ENCODE data around the gene NXNL1.

The NXNL1 gene

GRCh38 chr19:17458970-17459369 is 1.8 kb downstream of the NXNL1 start:
- DNase-seq (ENCODE audit: extremely low read depth in 1 of 2, low read depth in 1 of 2): no peak

GRCh38 chr19:17457616-17458015 is 3.1 kb downstream of the NXNL1 start:
- no peak for DNase-seq (ENCODE audit: extremely low read depth in 1 of 2, low read depth in 1 of 2)

- no peak for DNase-seq (ENCODE audit: extremely low read depth in 1 of 2, low read depth in 1 of 2)
Measured at GRCh38 chr19:17456127-17456526, 4.6 kb downstream of the NXNL1 start.

- no peak for DNase-seq (ENCODE audit: extremely low read depth in 1 of 2, low read depth in 1 of 2)
Measured at GRCh38 chr19:17455308-17456123, 5.2 kb downstream of the NXNL1 start.

- DNase-seq (ENCODE audit: extremely low read depth in 1 of 2, low read depth in 1 of 2): no peak
Measured at GRCh38 chr19:17454576-17455071, 6.1 kb downstream of the NXNL1 start.

GRCh38 chr19:17451820-17452219 is 8.9 kb downstream of the NXNL1 start:
- no peak for DNase-seq (ENCODE audit: extremely low read depth in 1 of 2, low read depth in 1 of 2)

GRCh38 chr19:17450264-17451075 is 10.3 kb downstream of the NXNL1 start:
- no peak for DNase-seq (ENCODE audit: extremely low read depth in 1 of 2, low read depth in 1 of 2)

GRCh38 chr19:17448131-17448967 is 12.4 kb downstream of the NXNL1 start, which contains the start of gene TMEM221:
Gene TMEM221, minus strand, starts transcription at chr19:17448668. Its CDS starts 206 bp downstream, at chr19:17448462.
- DNase-seq (ENCODE audit: extremely low read depth in 1 of 2, low read depth in 1 of 2): peak in 1 of 2 donors; percentile 39

GRCh38 chr19:17447704-17448130 is 13.0 kb downstream of the NXNL1 start:
- DNase-seq (ENCODE audit: extremely low read depth in 1 of 2, low read depth in 1 of 2): no peak

GRCh38 chr19:17445526-17446165 is 15.1 kb downstream of the NXNL1 start:
- no peak for DNase-seq (ENCODE audit: extremely low read depth in 1 of 2, low read depth in 1 of 2)

- DNase-seq (ENCODE audit: extremely low read depth in 1 of 2, low read depth in 1 of 2): no peak
Measured at GRCh38 chr19:17441241-17442021, 19.3 kb downstream of the NXNL1 start.

- DNase-seq (ENCODE audit: extremely low read depth in 1 of 2, low read depth in 1 of 2): no peak
Measured at GRCh38 chr19:17436874-17437267, 23.9 kb downstream of the NXNL1 start.

- no peak for DNase-seq (ENCODE audit: extremely low read depth in 1 of 2, low read depth in 1 of 2)
Measured at GRCh38 chr19:17436094-17436873, 24.4 kb downstream of the NXNL1 start.

- no peak for DNase-seq (ENCODE audit: extremely low read depth in 1 of 2, low read depth in 1 of 2)
Measured at GRCh38 chr19:17435218-17435617, 25.5 kb downstream of the NXNL1 start.

- DNase-seq (ENCODE audit: extremely low read depth in 1 of 2, low read depth in 1 of 2): no peak
Measured at GRCh38 chr19:17431417-17431816, 29.3 kb downstream of the NXNL1 start.

GRCh38 chr19:17429641-17430113 is 31.0 kb downstream of the NXNL1 start:
- no peak for DNase-seq (ENCODE audit: extremely low read depth in 1 of 2, low read depth in 1 of 2)

GRCh38 chr19:17424743-17425365 is 35.9 kb downstream of the NXNL1 start:
- DNase-seq (ENCODE audit: extremely low read depth in 1 of 2, low read depth in 1 of 2): no peak

Measured in activated CD8-positive, alpha-beta memory T cell treated with anti-CD3 and anti-CD28 coated beads for 1 hour (primary cell).